ENCODE measurements around the gene MSTO1.

- TF ChIP-seq CTCF (IDR thresholded peaks at IDR 0.05 in 8 of 11, conservative IDR thresholded peaks at IDR 0.05 in 3 of 11) = no peak
- no peak for TF ChIP-seq POLR2AphosphoS5 (IDR thresholded peaks at IDR 0.05)
- no peak for TF ChIP-seq POLR2A (IDR thresholded peaks at IDR 0.05)
Measured at GRCh38 chr1:155636397-155637153, 26.6 kb downstream of the MSTO1 start.

Measured in spleen (tissue), 7 donors.